PC-3 (cell line): ENCODE results near the gene CARTPT. TPM values are rescaled to one million over a fixed set of nuclear protein-coding genes. Genes with fewer than 3 reads are reported as not detected.

ENCODE experiments used
- ATAC-seq: fragments of 200-7000 bp; cut with Tn5 transposase; 2 replicates; pipeline ENCODE4 v1.9.1; 2020; ENCODE audit warnings: mild to moderate bottlenecking, moderate library complexity
- BruUV-seq: library from RNA; stranded (reverse); fragments of 400-500 nt; replicated peaks from 2 replicates; lab custom pipeline; 2021; lab: Mats Ljungman, UMichigan
- CTCF ChIA-PET: fragments of 300-600 bp; sonication (Branson Sonifier 250); formaldehyde crosslinking; loops from one replicate; lab custom pipeline; 2022; ENCODE audit warnings: antibody characterized with exemption; lab: Charles Lee
- POLR2A ChIA-PET: fragments of 300-600 bp; sonication (Branson Sonifier 250); formaldehyde crosslinking; loops from one replicate; lab custom pipeline; 2022; ENCODE audit warnings: antibody characterized with exemption; ENCODE audit not compliant: unreplicated experiment; lab: Charles Lee
- DNase-seq: peaks from one replicate; pipeline ENCODE4 v3.0.0-alpha.2; 2015
- H2AFZ ChIP-seq: fragments of 300-600 bp; sonication (generic); 2 replicates; pipeline ENCODE4 v1.6.0; 2016; ENCODE audit warnings: antibody characterized with exemption, low read length
- H3F3A ChIP-seq: fragments of 300-600 bp; sonication (generic); one replicate; pipeline ENCODE4 v1.6.0; 2017; ENCODE audit warnings: antibody characterized with exemption, low read length, control low read depth, mild to moderate bottlenecking; ENCODE audit not compliant: unreplicated experiment
- H3K27ac ChIP-seq: fragments of 300-600 bp; sonication (generic); 2 replicates; pipeline ENCODE4 v1.5.1; 2016; ENCODE audit warnings: mild to moderate bottlenecking, low read length
- H3K27me3 ChIP-seq: fragments of 300-600 bp; sonication (generic); 2 replicates; pipeline ENCODE4 v1.6.1; 2016; ENCODE audit warnings: low read length, mixed read lengths
- H3K36me3 ChIP-seq: fragments of 300-600 bp; sonication (generic); 2 replicates; pipeline ENCODE4 v1.6.1; 2016; ENCODE audit warnings: low read depth, mixed run types, low read length, mixed read lengths
- H3K4me1 ChIP-seq: fragments of 300-600 bp; sonication (generic); 2 replicates; pipeline ENCODE4 v1.5.1; 2016; ENCODE audit warnings: low read length; ENCODE audit not compliant: insufficient read depth
- H3K4me2 ChIP-seq: fragments of 300-600 bp; sonication (generic); 2 replicates; pipeline ENCODE4 v1.6.0; 2016; ENCODE audit warnings: low read length
- H3K4me3 ChIP-seq: fragments of 300-600 bp; sonication (generic); 2 replicates; pipeline ENCODE4 v1.5.1; 2016; ENCODE audit warnings: mild to moderate bottlenecking, low read length, mixed read lengths
- H3K79me2 ChIP-seq: fragments of 300-600 bp; sonication (generic); 2 replicates; pipeline ENCODE4 v1.6.1; 2017; ENCODE audit warnings: low read length, mixed read lengths
- H3K9ac ChIP-seq: fragments of 300-600 bp; sonication (generic); 2 replicates; pipeline ENCODE4 v1.6.0; 2016; ENCODE audit warnings: mild to moderate bottlenecking, low read length
- H3K9me2 ChIP-seq: fragments of 300-600 bp; sonication (generic); replicated peaks from 2 replicates; pipeline ENCODE4 v1.6.1; 2016; ENCODE audit warnings: mixed run types, low read length, mixed read lengths
- H3K9me3 ChIP-seq: fragments of 300-600 bp; sonication (generic); 2 replicates; pipeline ENCODE4 v1.6.1; 2016; ENCODE audit warnings: low read length, mixed read lengths
- H4K20me1 ChIP-seq: fragments of 300-600 bp; sonication (generic); 2 replicates; pipeline ENCODE4 v1.6.1; 2016; ENCODE audit warnings: low read length, mixed read lengths
- EZH2 ChIP-seq: fragments of 300-600 bp; sonication (generic); IDR thresholded peaks from one replicate; pipeline ENCODE4 v1.6.1; 2017; ENCODE audit warnings: antibody characterized with exemption, mild to moderate bottlenecking, low read length; ENCODE audit not compliant: unreplicated experiment
- EZH2phosphoT487 ChIP-seq: fragments of 300-600 bp; sonication (generic); IDR thresholded peaks from 2 replicates; pipeline ENCODE4 v1.6.1; 2018; ENCODE audit warnings: mild to moderate bottlenecking, antibody characterized with exemption, low read length, borderline replicate concordance
- intact Hi-C: fragments of 100-400 bp; cut with micrococcal nuclease; formaldehyde crosslinking; loops from 2 replicates; pipeline ENCODE4 v1.9.0; 2023
- total RNA-seq: library from RNA; depleted of rRNA; stranded (reverse); fragments of >200 nt; gene quantifications from 2 replicates; pipeline ENCODE4 v1.2.3, GENCODE V29; 2014
- TF ChIP-seq, protein P1 (sequence below): fragments of 300-600 bp; sonication (generic); conservative IDR thresholded peaks from 2 replicates; pipeline ENCODE4 v1.5.1; 2017; ENCODE audit warnings: antibody characterized with exemption, low read depth, mild to moderate bottlenecking, low read length

CARTPT gene
- total RNA-seq, 1 experiment from 2014 or later: not detected

DNA sequence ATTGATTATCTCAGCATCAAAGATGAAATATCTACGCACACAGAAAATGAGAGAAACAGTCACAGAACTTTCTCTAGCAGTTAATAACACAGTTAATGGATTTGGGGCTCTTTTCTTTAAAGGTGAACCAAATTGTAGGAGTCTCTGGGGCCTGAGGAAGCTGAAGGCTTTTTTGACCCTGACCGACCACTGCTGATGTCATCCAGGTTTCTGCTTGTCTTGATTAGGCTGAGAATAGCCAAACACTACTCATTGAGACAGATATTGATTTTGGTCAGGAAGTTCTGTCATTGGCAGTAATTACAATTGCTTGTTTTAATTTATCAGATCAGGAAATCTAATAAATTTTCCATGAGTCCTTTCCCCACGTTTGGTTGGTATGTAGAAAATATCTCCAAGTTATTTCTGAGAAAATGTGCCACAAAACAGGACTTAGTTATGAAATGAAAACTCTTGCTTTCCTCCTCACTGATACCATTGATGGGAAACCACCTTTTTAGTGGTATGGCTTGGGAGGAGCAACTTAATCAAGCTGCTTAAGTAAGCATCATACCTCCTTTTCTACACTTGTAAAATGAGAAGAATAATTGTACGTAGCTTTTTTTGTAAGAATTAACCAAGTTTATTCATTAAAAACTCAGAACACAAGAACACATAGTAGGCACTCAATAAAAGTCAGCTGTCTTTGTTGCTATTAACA is 19.7 kb downstream of the CARTPT start:
- CTCF ChIA-PET: no interaction called here
- no peaks in the 10 kb centered on the region for H3K4me1 ChIP-seq
- no peak overlapping the region for H3K4me3 ChIP-seq
- intact Hi-C loops: no loop called here
- POLR2A ChIA-PET: no interaction called here
- no peak overlapping the region for H3K27ac ChIP-seq
- no peak for TF ChIP-seq EZH2phosphoT487
- TF ChIP-seq, protein P1, sequence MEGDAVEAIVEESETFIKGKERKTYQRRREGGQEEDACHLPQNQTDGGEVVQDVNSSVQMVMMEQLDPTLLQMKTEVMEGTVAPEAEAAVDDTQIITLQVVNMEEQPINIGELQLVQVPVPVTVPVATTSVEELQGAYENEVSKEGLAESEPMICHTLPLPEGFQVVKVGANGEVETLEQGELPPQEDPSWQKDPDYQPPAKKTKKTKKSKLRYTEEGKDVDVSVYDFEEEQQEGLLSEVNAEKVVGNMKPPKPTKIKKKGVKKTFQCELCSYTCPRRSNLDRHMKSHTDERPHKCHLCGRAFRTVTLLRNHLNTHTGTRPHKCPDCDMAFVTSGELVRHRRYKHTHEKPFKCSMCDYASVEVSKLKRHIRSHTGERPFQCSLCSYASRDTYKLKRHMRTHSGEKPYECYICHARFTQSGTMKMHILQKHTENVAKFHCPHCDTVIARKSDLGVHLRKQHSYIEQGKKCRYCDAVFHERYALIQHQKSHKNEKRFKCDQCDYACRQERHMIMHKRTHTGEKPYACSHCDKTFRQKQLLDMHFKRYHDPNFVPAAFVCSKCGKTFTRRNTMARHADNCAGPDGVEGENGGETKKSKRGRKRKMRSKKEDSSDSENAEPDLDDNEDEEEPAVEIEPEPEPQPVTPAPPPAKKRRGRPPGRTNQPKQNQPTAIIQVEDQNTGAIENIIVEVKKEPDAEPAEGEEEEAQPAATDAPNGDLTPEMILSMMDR: no peak
- TF ChIP-seq EZH2: no peak
- H4K20me1 ChIP-seq: no peaks in the 10 kb centered on the region
- BruUV-seq: no TSS peak
- no peaks in the 10 kb centered on the region for H3F3A ChIP-seq
- no peak overlapping the region for H3K9ac ChIP-seq
- no peaks in the 10 kb centered on the region for H3K79me2 ChIP-seq
- ATAC-seq: no peak
- no peaks in the 10 kb centered on the region for H3K27me3 ChIP-seq
- H3K36me3 ChIP-seq: no peaks in the 10 kb centered on the region
- no peaks in the 10 kb centered on the region for H3K9me2 ChIP-seq
- no peak overlapping the region for H3K4me2 ChIP-seq
- no peaks in the 10 kb centered on the region for H3K9me3 ChIP-seq
- no peak overlapping the region for H2AFZ ChIP-seq
- no peak for DNase-seq

GRCh38 chr5:71740015-71740753 is 21.1 kb downstream of the CARTPT start:
- POLR2A ChIA-PET: no interaction called here

More at GRCh38 chr5:71740015-71740753, 21.1 kb downstream of the CARTPT start:
- H2AFZ ChIP-seq: no peak overlapping the region
- no peak for TF ChIP-seq EZH2phosphoT487
- TF ChIP-seq, protein P1: no peak
- TF ChIP-seq EZH2: no peak
- no peaks in the 10 kb centered on the region for H3K9me3 ChIP-seq
- H3K9me2 ChIP-seq: no peaks in the 10 kb centered on the region
- DNase-seq (no peak), ATAC-seq (no peak)
- H4K20me1 ChIP-seq: no peaks in the 10 kb centered on the region
- no peaks in the 10 kb centered on the region for H3F3A ChIP-seq
- no peaks in the 10 kb centered on the region for H3K4me1 ChIP-seq
- intact Hi-C loops: no loop called here
- H3K4me2 ChIP-seq: no peak overlapping the region
- CTCF ChIA-PET: no interaction called here
- no peaks in the 10 kb centered on the region for H3K79me2 ChIP-seq
- no peak overlapping the region for H3K27ac ChIP-seq
- H3K9ac ChIP-seq: no peak overlapping the region
- BruUV-seq: no TSS peak
- no peaks in the 10 kb centered on the region for H3K27me3 ChIP-seq
- no peaks in the 10 kb centered on the region for H3K36me3 ChIP-seq
- H3K4me3 ChIP-seq: no peak overlapping the region
